Measurements from ENCODE around the gene HAUS7.

The HAUS7 gene

DNA sequence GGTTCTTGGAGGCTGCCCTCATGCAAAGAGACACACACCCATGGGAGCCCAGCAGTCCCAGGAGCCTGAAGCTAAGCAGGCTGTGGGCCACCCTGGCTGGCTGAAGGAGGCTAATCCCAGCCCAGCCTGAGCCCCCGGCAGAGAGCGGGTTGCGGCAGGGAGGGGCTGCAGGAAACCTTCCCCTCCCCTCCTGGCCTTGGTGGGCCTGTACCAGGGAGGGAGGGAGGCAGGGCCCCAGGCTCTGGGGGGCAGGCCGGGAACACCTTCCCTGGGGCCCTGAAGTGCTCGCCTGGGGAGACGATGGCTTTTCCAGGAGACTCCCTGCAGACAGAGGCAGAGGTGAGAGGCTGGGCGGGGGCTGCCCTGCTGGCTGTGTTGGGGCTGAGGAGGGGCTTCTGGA, 28.1 kb upstream of the HAUS7 start:
- DNase-seq, result no peak

- no peak for DNase-seq
Observed at GRCh38 chrX:153496590-153496959, 26.2 kb upstream of the HAUS7 start.

GRCh38 chrX:153495903-153496589, 25.7 kb upstream of the HAUS7 start:
- DNase-seq, result no peak

DNA sequence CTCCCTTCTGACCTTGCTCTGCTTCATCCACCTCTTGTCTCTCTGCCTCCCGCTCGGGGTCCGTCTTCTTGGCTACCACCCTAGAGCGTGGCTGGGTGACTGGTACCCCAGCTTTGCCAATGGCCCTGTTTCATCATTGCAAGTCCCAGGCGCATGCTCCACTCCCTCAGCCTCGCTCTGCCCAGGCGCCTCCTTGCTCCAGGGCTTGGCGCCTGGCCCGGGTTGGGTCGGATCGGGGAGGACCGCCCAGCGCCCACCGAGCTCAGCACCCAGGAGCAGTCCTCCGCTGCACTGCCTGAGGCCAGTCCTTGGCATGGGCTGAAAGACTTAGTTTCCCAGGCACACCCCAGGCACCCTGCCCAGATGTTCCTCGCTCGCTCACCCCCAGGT, 25.0 kb upstream of the HAUS7 start:
- no peak for DNase-seq

DNA sequence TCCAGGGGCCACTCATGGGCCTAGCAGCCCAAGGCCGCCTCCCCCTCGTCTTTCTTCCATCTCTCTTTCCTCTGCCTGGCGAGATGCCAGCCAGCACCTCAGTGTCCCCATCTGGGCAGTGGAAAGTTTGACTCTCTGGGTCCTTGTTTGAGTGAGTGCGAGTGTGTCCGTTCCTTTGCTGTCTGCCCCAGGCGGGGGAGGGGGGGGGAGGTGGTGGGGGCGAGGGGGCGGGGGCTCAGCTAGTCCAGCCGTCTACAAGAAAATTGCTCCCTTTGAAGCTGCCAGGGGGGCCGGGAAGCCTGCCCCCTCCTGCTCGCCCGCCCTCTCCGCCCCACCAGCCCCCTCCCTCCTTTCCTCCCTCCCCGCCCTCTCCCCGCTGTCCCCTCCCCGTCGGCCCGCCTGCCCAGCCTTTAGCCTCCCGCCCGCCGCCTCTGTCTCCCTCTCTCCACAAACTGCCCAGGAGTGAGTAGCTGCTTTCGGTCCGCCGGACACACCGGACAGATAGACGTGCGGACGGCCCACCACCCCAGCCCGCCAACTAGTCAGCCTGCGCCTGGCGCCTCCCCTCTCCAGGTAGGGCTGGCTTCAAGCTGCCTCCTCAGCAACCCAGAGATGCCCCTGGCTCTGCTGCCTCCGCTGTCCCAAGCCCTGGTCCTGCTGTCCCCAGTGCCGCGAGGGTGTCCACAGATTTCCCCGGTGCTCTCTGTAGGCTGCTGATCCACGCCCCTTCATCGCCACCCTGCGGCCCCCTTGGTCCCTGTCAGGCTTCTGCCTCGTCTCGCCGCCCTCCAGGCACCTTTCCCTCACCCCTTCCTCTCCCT, 24.4 kb upstream of the HAUS7 start, which contains the start of gene BGN:
Gene BGN, plus strand, starts transcription at position 440 of the 821 bp plus-strand sequence. CDS start 9,652 bp downstream, outside the sequence.
- DNase-seq, result no peak

DNA sequence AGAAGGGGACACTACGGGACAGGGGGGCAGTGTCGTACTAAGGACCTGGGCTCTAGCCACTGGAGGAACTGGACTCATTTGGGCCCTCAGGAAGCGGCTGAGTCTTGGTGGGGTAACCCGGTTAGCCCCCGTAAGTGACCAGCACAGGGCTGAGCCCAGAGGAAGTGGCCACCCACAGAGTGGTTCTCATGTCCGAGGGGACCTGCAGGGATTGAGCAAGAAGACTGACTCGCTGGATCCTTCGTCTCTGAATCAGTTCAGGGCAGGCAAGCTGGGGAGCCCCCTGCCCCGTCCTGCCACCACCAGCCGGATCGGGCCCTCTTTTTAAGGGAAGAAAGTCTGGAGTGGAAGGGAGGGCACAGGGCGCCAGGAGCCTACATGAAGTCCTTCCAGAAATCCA, 23.7 kb upstream of the HAUS7 start:
- DNase-seq, result no peak

GRCh38 chrX:153493085-153493484, 22.7 kb upstream of the HAUS7 start:
- no peak for DNase-seq

GRCh38 chrX:153492543-153492942, 22.2 kb upstream of the HAUS7 start:
- no peak for DNase-seq

GRCh38 chrX:153491918-153492317, 21.5 kb upstream of the HAUS7 start:
- no peak for DNase-seq

GRCh38 chrX:153491351-153491914, 21.1 kb upstream of the HAUS7 start:
- no peak for DNase-seq

DNA sequence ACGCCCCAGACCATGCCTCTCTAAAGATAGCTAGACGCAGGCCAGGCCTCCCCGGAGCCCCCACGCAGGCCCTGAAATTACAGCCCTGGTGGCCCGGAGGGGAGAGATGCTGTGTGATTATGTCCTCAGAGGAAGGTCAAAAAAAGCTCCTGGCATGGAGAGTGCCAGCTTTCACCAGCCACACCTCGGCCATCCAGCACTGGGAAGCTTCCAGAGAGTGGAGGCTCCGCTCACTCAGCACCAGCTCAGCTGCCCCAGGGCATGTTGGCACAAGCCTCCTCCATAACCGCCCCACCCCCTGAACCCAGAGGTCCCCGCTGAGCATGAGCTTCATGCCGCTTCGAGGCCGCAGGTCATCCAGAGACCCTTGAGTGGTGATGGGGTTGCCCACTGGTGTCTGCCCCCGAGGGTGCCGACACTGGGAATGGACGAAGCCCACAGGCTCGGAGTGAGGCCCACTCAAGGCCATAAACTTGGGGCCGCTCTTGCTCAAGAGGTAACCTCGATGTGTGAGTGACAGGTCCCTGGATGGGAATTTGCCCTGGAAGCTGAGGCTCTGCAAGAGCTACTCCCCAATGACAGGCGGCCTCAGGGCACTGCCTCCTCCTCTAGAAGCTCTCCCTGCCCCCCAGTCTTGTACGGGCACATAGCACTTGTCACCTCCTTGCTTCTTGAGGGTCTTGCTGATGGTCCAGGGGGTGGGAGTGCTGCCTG, 20.0 kb upstream of the HAUS7 start:
- no peak for DNase-seq

DNA sequence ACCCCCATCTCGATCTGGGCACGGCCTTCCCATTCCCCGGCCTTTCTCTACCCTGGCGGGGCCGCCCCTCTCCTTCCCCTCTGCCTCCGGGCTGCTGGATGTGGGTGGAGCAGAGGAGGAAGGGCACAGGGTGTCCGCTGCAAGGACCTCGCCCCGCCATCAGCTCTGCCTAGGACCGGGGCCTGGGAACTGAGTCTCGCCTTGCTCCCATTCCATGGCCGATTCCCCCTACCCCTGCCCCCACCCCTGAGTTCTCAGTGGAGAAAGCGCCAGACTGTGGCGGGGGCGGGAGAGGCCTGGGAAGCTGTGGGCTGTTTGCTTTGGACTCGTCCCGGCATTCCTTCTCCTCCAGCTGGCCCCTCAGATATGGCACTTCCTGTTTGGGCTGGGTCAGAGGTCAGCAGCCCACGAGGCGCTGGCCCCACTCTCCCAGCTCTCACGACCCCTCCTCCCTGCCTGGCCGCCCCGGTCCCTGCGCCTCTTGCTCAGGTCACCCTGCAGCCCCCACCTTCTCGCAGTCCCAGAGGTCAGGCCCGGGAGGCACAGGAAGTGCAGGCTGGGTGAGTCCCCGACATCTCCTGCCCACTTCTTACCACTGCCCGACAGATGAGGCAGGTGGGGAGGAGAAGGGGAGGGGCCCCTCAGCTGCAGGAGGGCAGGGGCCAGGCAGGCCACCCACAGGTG, 18.0 kb upstream of the HAUS7 start:
- no peak for DNase-seq

GRCh38 chrX:153487590-153488071, 17.3 kb upstream of the HAUS7 start:
- DNase-seq, result no peak

- no peak for DNase-seq
Observed at GRCh38 chrX:153486171-153486570, 15.8 kb upstream of the HAUS7 start.

DNA sequence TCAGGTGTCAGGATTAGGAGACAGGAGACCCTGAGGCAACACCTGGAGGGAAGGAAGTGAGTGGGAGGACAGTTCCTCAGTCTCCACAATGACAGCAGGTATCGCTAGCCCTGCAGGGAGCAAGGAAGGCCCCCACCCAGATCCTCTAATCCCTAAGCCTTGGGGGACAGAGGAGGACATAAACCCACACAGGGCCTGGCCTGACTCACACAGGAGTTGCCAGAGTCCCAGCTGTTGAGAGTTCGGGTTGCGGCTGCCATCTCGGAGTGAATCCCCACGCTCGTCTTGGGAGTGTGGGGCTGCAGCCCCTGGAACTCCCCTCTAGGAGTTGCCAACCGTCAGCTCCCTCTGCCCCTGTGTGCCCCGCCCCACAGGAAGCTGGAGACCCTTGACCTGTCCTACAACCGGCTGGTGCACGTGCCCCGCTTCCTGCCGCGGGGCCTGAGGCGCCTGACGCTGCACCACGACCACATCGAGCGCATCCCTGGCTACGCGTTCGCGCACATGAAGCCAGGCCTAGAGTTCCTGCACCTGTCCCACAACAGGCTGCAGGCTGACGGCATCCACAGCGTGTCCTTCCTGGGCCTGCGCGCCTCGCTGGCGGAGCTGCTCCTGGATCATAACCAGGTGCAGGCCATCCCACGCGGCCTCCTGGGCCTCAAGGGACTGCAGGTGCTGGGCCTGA, 15.2 kb upstream of the HAUS7 start:
- DNase-seq, result no peak

DNA sequence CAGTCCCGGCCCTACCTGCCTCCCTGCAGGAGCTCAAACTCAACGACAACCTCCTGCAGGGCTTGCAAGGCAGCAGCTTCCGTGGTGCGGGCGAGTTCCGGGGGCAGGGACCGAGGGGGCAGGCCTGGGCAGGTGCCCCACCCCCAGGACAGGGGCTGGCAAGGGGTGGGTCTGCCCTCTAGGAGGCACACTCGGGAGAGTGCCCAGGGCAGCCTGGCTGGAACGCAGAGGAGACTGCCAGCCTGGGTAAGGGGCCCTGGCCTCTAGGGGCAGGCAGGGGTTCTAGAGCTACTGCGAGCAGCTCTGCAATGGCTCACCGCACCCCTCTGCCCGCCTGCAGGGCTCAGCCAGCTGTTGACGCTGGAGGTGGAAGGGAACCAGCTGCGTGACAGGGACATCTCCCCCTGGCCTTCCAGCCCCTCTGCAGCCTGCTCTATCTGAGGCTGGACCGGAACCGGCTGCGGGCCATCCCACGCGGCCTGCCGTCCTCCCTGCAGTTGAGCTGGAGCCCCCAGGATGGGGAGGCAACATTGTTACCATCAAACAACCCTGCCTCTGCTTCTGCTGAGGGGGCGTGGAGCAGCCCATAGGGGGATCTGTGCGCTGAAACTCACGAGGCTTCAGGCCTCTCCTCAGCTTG, 12.1 kb upstream of the HAUS7 start:
- DNase-seq, result no peak

DNA sequence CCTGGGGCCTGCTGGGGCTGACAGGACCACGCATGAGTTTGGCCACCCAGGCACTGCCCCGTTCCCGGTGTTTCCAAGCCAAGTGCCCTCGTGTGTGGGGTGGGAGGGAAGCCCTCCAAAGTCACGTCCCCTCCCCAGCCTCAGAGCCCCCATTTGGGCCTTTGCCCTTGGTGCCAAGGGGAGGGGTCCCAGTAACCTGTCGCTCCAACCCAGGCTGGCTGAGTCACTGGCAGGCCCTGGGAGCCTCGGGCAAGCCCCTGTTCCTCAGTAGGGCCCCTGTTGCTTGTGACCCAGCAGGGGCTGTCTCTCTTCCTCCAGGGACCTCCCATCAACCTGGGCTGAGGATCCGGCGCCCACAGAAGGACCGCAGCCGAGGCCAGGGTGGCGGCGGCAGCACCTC, 10.7 kb upstream of the HAUS7 start:
- DNase-seq, result no peak

DNA sequence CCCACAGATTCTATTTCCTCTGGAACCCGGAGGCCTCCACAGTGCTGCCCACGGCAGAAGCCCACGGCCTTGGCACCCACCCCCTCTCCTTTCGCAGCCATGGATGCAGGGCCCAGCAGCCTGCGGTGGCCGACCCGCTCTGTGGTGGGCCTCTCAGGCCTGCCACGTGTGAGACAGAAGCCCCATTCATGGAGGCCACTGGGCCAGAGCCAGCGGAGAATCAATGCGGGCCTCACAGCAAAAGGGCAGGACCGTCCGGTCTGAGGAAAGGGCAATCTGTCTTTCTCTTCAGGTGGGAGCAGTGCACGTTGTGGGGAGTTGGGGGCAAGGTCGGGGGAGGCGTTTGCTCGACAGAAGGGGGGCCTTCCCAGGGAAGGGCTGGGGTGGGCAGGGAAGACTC, 8.4 kb upstream of the HAUS7 start:
- no peak for DNase-seq

- DNase-seq, result no peak
Observed at GRCh38 chrX:153477901-153478300, 7.5 kb upstream of the HAUS7 start.

- DNase-seq, result no peak
Observed at GRCh38 chrX:153477364-153477857, 7.0 kb upstream of the HAUS7 start.

DNA sequence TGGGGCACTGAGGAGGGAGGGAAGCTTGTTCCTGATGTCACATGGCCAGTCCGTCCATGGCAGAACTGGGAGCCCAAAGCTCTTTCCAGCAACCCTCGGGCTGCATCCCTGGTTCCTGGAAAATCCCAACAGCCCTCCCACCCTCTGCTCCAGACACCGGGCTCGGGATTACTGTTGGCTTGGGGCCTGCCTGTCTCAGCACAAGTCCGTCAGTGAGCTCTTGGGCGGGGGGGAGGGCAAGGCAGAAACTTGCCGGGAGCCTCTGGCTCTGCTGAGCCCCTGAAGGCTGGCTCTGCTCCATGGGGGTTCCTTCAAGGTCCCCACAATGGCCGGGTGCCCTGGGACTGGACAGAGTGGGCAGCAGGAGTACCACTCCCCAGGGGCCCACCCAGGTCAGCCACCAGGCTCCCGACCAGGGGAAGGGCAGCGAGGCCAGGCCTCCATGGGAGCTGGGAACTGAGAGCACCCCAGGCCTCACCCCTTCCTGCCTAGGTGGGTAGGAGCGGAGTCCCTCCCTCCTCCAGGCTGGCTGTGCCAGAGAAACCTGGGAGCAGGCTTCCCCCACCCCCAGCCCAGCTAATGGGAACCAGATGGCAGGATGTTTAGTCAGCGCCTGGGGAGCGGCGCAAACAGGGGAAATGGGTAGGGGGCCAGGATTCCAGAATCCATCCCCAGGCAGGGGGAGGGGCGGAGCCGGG, 6.4 kb upstream of the HAUS7 start:
- no peak for DNase-seq
